Neural crest cell (in vitro differentiated cells): ENCODE results near the gene SHF. TPM values are rescaled to one million over a fixed set of nuclear protein-coding genes. Genes with fewer than 3 reads are reported as not detected.

Source experiments
- DNase-seq: peaks from one replicate; pipeline ENCODE4 v3.0.0; 2021; ENCODE audit warnings: low read depth, mixed read lengths, low spot score
- H3K27ac Mint-ChIP-seq: one replicate; pipeline ENCODE4 v1.8.0; 2021; ENCODE audit warnings: mild to moderate bottlenecking, mixed read lengths; ENCODE audit not compliant: unreplicated experiment
- H3K27me3 Mint-ChIP-seq: 2 replicates; pipeline ENCODE4 v1.8.0; 2021; ENCODE audit warnings: low read depth, mild to moderate bottlenecking, mixed read lengths
- H3K36me3 Mint-ChIP-seq: 2 replicates; pipeline ENCODE4 v1.8.0; 2021; ENCODE audit warnings: low read depth, mild to moderate bottlenecking, mixed read lengths
- H3K4me1 Mint-ChIP-seq: 2 replicates; pipeline ENCODE4 v1.8.0; 2021; ENCODE audit warnings: mixed read lengths
- H3K4me3 Mint-ChIP-seq: one replicate; pipeline ENCODE4 v1.8.0; 2021; ENCODE audit warnings: mild to moderate bottlenecking, mixed read lengths
- H3K9me3 Mint-ChIP-seq: 2 replicates; pipeline ENCODE4 v1.8.0; 2021; ENCODE audit warnings: mixed read lengths
- CTCF ChIP-seq: fragments of 200-600 bp; sonication (generic); conservative IDR thresholded peaks from 2 replicates; pipeline ENCODE4 v1.5.0; 2021; ENCODE audit warnings: antibody characterized with exemption, mild to moderate bottlenecking
- total RNA-seq: library from RNA; stranded (reverse); gene quantifications from 2 replicates; pipeline ENCODE4 v1.2.1, GENCODE V29; 2021

The SHF gene
- total RNA-seq, 1 donor from 2014 or later: 55.0 TPM

- no peak for DNase-seq
- Mint-ChIP-seq H3K27ac (peak overlapping the region; percentile 43), H3K4me3 (peak overlapping the region; percentile 96), H3K4me1 (peaks cover 62% of the 10 kb centered on the region), H3K36me3 (peaks cover 11% of the 10 kb centered on the region), H3K9me3 (peaks cover 2% of the 10 kb centered on the region), H3K27me3 (peaks cover 4% of the 10 kb centered on the region)
- no peak for TF ChIP-seq CTCF
These were observed 3.2 kb downstream of the SHF start for GRCh38 chr15:45184562-45185041.

- Mint-ChIP-seq H3K27ac (no peak overlapping the region), H3K4me3 (peak overlapping the region; percentile 71), H3K36me3 (peaks cover 11% of the 10 kb centered on the region), H3K27me3 (peaks cover 3% of the 10 kb centered on the region), H3K4me1 (peaks cover 59% of the 10 kb centered on the region), H3K9me3 (peaks cover 2% of the 10 kb centered on the region)
- TF ChIP-seq CTCF: no peak
- no peak for DNase-seq
These were observed 4.3 kb downstream of the SHF start for GRCh38 chr15:45183511-45183910.

- Mint-ChIP-seq H3K27me3 (no peaks in the 10 kb centered on the region), H3K36me3 (peaks cover 11% of the 10 kb centered on the region), H3K27ac (no peak overlapping the region), H3K4me3 (no peak overlapping the region), H3K4me1 (peaks cover 54% of the 10 kb centered on the region), H3K9me3 (peaks cover 2% of the 10 kb centered on the region)
- DNase-seq: no peak
- no peak for TF ChIP-seq CTCF
These were observed 4.8 kb downstream of the SHF start for GRCh38 chr15:45182996-45183395.

GRCh38 chr15:45181491-45182285 lies 6.1 kb downstream of the SHF start:
- peaks cover 2% of the 10 kb centered on the region for H3K9me3 Mint-ChIP-seq
- TF ChIP-seq CTCF: no peak
- H3K27me3 Mint-ChIP-seq: no peaks in the 10 kb centered on the region
- no peak for DNase-seq
- H3K4me3 Mint-ChIP-seq: peak overlapping the region; percentile 49
- H3K36me3 Mint-ChIP-seq: peaks cover 24% of the 10 kb centered on the region
- H3K4me1 Mint-ChIP-seq: peaks cover 56% of the 10 kb centered on the region
- H3K27ac Mint-ChIP-seq: no peak overlapping the region

- peaks cover 32% of the 10 kb centered on the region for H3K36me3 Mint-ChIP-seq
- TF ChIP-seq CTCF: no peak
- peaks cover 2% of the 10 kb centered on the region for H3K9me3 Mint-ChIP-seq
- peaks cover 47% of the 10 kb centered on the region for H3K4me1 Mint-ChIP-seq
- DNase-seq: no peak
- no peak overlapping the region for H3K4me3 Mint-ChIP-seq
- H3K27me3 Mint-ChIP-seq: no peaks in the 10 kb centered on the region
- H3K27ac Mint-ChIP-seq: no peak overlapping the region
These were observed 6.9 kb downstream of the SHF start for GRCh38 chr15:45180648-45181436.
